Measurements from ENCODE around the gene TMEM45B. TPM values are rescaled to one million over a fixed set of nuclear protein-coding genes. Genes with fewer than 3 reads are reported as not detected.
"Not testable (repeated sequence)": the region's sequence is repeated elsewhere in the genome, so short reads cannot be mapped to it uniquely, and the experiment has no call there.

Gene TMEM45B
- total RNA-seq, 1 donor from 2014 or later = not detected

DNA sequence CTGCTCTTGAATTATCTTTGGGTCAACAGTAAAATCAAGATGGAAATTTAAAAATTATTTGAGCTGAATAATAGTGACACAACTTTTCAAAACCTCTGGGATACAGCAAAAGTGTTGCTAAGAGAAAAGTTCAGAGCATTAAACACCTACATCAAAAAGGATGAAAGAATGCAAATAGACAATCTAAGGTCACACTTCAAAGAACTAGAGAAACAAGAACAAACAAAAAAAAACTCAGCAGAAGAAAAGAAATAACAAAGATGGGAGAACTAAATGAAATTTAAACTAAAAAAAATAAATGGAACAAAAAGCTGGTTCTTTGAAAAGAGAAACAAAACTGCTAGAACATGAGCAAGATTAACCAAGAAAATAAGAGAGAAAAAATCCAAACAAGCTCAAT lies 15.0 kb upstream of the TMEM45B start:
- intact Hi-C loops (cut with DNase I) = no loop called here
- ATAC-seq = no peak
- no peak for DNase-seq (ENCODE audit: missing footprints)

DNA sequence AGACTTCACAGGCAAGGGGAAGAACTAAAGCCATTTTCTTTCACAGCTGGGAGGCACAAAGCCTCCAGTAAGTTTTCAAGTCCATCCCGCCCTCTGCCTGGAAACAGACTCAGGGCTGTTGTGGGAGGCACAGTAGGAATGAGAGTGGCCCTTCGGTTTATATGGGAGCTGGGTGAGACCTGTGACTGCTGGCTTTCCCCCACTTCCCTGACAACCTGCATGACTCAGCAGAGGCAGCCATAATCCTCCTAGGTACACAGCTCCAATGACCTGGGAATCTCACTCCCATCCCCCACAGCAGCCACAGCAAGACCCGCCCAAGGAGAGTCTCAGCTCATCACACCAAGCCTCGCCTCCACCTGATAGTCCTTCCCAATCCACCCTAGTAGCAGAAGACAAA lies 12.1 kb upstream of the TMEM45B start:
- ATAC-seq = no peak
- intact Hi-C loops (cut with DNase I) = no loop called here
- no peak for DNase-seq (ENCODE audit: missing footprints)

- intact Hi-C loops (cut with DNase I) = no loop called here
- no peak for DNase-seq (ENCODE audit: missing footprints)
- ATAC-seq = no peak
These were observed 11.6 kb upstream of the TMEM45B start for GRCh38 chr11:129804012-129804411.

DNA sequence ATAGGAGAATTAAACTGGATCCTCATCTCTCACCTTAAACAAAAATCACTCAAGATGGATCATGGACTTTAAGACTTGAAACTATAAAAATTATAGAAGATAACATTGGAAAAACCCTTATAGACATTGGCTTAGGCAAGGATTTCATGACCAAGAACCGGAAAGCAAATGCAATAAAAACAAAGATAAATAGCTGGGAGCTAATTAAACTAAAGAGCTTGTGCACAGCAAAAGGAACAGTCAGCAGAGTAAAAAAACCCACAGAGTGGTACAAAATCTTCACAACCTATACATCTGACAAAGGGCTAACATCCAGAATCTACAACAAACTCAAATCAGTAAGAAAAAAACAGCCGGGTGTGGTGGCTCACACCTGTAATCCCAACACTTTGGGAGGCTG lies 7.4 kb upstream of the TMEM45B start:
- ATAC-seq; intact Hi-C loops (cut with DNase I); DNase-seq (ENCODE audit: missing footprints): not testable (repeated sequence)

GRCh38 chr11:129813231-129813791 lies 2.3 kb upstream of the TMEM45B start:
- no peak for DNase-seq (ENCODE audit: missing footprints)
- no peak for ATAC-seq
- intact Hi-C loops (cut with DNase I) = no loop called here

DNA sequence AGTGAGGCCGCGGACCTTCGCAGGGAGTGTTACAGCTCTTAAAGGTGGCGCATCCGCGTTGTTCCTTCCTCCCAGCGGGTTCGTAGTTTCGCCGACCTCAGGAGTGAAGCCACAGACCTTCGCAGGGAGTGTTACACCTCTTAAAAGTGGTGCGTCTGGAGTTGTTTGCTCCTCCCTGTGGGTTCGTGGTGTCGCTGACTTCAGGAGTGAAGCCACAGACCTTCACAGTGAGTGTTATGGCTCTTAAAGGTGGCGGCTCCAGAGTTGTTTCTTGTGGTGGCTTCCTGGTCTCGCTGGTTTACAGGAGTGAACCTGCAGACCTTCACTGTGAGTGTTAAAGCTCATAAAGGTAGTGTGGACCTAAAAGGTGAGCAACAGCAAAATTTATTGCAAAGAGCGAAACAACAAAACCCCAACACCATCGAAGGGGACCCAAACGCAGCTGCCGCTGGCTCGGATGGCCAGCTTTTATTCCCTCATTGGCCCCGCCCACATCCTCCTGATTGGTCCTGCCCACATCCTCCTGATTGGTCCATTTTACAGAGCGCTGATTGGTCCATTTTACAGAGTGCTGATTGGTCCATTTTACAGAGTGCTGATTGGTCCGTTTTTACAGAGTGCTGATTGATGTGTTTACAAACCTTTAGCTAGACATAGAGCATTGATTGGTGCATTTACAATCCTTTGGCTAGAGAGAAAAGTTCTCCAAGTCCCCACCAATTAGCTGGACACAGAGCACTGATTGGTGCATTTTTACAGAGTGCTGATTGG lies 1.2 kb upstream of the TMEM45B start:
- intact Hi-C loops (cut with DNase I) = no loop called here
- peak; percentile 56 for DNase-seq (ENCODE audit: missing footprints)
- ATAC-seq = no peak

GRCh38 chr11:129817534-129818051 lies 1.9 kb downstream of the TMEM45B start:
- intact Hi-C loops (cut with DNase I) = no loop called here
- ATAC-seq (no peak), DNase-seq (ENCODE audit: missing footprints) (no peak)

DNA sequence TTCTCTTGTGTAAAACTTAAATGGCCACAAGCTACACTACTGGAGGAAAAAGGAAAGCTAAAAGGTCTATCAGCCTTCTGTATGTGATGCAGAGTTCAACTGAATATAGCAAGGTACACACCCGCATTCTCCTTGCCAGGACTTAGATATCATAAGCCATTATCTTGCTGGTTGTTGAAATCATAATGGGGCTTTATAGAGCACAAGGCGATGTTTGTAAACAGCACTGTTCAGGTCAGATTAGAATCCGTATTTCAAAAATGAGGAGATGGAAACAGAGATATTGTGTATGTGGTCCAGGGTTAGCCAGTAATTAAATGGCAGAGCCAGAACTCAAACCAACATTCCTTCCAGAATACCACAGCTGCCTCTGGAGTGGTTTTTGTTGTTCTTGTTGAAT lies 2.6 kb downstream of the TMEM45B start:
- intact Hi-C loops (cut with DNase I); DNase-seq (ENCODE audit: missing footprints); ATAC-seq: not testable (repeated sequence)

DNA sequence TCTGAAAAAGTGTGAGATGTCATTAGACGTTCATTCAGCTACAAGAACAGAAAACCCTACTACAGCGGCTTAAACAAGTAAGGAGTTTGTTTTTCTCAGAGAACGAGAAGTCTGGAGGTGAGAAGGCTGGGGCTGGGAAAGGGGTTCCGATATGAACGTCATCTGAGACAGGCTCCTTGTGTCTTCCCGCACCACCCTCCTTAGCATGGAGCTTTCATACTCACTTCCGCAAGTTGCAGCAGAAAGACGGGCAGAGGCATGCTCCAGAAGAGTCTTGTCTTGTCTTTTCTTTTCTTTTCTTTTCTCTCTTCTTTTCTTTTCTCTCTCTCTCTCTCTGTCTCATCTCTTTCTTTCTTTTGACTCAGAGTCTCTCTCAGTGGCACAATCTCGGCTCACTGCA lies 3.6 kb downstream of the TMEM45B start:
- no peak for DNase-seq (ENCODE audit: missing footprints)
- intact Hi-C loops (cut with DNase I) = no loop called here
- no peak for ATAC-seq

DNA sequence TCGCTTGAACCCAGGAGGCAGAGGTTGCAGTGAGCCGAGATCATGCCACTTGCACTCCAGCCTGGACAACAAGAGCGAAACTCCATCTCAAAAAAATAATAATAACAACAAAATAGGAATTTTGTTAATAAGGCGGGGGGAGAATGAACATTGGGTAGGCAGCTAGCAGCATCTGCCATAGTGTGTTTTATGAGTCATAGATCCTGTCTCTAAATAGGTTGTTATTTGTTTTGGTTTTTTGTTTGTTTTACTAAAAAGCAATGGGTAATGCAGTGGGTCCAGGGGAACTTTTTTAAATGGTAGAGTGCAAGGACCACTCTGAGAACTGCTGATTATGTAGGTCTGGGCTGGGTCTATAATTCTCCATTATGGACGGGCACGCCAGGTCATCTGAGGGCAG lies 4.6 kb downstream of the TMEM45B start:
- ATAC-seq; intact Hi-C loops (cut with DNase I); DNase-seq (ENCODE audit: missing footprints): not testable (repeated sequence)

DNA sequence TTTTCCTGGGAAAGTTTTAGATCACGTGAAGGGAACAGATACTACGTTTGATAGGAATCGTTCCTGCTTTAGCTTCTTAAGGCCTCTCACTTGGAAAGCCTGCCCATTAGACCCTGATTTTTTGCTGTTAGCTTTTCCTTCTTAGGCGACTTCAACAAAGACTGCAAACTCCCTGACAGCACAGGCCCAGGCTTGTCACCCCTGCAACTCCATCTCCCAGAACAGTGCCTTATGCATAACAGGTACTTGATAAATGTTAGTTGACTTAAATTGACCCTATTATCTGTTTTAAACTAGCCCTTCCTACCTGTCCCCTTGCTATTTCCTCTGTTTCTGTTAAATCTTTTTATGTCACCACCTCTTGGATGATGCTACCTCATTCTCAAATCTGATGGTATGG lies 7.6 kb downstream of the TMEM45B start:
- intact Hi-C loops (cut with DNase I); ATAC-seq: not testable (repeated sequence)

DNA sequence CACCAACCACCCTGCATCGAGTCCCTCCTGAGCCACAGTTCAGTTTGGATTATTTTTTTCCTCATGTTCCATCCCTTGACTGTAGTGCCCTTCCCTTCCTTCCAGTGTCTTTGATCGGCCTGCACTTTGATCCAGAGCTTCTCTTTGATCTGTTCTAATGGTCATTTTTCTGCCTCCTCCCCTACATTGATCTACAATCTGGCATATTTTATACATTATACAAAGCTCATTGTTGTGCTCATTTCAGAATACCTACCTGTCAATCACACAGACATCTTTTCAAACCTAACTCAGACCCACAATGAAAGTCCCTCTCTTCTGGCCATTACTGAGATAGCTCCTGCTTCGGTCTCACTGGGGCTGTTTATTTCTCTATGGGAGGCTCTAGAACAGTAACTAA lies 8.2 kb downstream of the TMEM45B start:
- ATAC-seq; intact Hi-C loops (cut with DNase I); DNase-seq (ENCODE audit: missing footprints): not testable (repeated sequence)

More for the DNA sequence above, 7.6 kb downstream of the TMEM45B start:
- not testable (repeated sequence) for DNase-seq (ENCODE audit: missing footprints)

GRCh38 chr11:129825380-129825779 lies 9.7 kb downstream of the TMEM45B start:
- ATAC-seq (no peak), DNase-seq (ENCODE audit: missing footprints) (peak; percentile 50)
- intact Hi-C loops (cut with DNase I) = no loop called here

DNA sequence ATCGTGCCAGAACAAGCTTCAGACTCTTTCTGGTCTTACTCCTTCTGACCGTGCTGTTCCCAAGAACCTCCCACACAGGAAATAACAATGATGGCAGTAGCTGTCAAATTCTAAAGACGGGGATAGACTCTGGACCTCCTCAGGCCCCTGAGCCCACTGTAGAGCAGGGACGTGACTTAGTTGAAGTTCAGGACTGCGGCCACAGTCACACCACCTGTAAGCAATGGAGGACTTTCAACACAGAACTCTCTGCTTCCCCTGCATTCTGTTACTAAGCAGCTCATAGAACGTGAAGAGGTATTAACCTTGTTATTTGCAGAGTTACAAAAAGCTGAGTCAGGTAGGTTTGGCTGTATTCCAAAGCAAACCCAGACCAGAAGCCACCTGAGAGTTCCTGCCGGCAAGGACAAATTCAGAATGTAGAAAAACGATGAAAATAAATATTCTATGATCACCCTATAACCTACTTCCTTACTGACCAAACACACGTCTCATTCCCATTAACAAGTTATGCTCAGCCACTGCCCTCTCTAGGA lies 12.7 kb downstream of the TMEM45B start:
- DNase-seq (ENCODE audit: missing footprints) (no peak), ATAC-seq (no peak)
- intact Hi-C loops (cut with DNase I) = no loop called here

- intact Hi-C loops (cut with DNase I); DNase-seq (ENCODE audit: missing footprints); ATAC-seq: not testable (repeated sequence)
These were observed 13.8 kb downstream of the TMEM45B start for GRCh38 chr11:129829497-129829896.

DNA sequence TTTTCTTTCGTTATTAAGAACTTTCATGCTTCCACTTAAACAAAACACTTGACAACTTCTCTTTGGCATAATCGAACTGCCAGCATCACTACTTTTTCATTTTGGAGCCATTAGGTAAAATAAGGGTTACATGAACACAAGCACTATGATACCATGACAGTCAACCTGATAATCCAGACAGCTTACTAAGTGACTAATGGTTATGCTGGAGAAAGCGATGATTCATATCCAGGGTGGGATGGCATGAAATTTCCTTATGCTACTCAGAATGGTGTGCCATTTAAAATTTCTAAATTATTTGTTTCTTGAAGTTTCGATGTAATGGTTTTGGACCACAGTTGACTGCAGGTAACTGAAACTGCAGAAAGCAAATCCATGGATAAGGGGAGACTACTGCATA lies 15.6 kb downstream of the TMEM45B start:
- ATAC-seq; intact Hi-C loops (cut with DNase I): not testable (repeated sequence)

DNA sequence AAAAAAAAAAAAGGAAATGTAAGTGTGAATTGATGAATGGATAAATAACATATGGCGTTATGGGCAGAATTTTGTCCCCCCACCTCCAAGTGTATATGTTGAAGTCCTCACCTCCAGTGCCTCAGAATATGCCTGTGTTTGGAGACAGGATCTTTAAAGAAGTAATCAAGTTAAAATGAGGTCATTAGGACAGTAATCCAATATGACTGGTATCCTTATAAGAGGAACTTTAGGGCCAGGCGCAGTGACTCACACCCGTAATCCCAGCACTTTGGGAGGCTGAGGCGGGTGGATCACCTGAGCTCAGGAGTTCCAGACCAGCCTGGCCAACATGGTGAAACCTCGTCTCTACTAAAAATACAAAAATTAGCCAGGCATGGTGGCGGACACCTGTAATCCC lies 17.6 kb downstream of the TMEM45B start:
- intact Hi-C loops (cut with DNase I); ATAC-seq: not testable (repeated sequence)

More for the DNA sequence above, 15.6 kb downstream of the TMEM45B start:
- not testable (repeated sequence) for DNase-seq (ENCODE audit: missing footprints)

GRCh38 chr11:129836423-129836891 lies 20.8 kb downstream of the TMEM45B start:
- intact Hi-C loops (cut with DNase I); ATAC-seq; DNase-seq (ENCODE audit: missing footprints): not testable (repeated sequence)

More for the DNA sequence above, 17.6 kb downstream of the TMEM45B start:
- not testable (repeated sequence) for DNase-seq (ENCODE audit: missing footprints)

GRCh38 chr11:129836979-129837378 lies 21.3 kb downstream of the TMEM45B start:
- ATAC-seq (no peak), DNase-seq (ENCODE audit: missing footprints) (no peak)
- intact Hi-C loops (cut with DNase I) = no loop called here

- intact Hi-C loops (cut with DNase I) = no loop called here
- ATAC-seq (no peak), DNase-seq (ENCODE audit: missing footprints) (no peak)
These were observed 24.6 kb downstream of the TMEM45B start for GRCh38 chr11:129840236-129840635.
